ENCODE results near the gene EIF2B1. TPM values are rescaled to one million over a fixed set of nuclear protein-coding genes. Genes with fewer than 3 reads are reported as not detected.

EIF2B1 gene
- total RNA-seq, 1 experiment from 2014 or later = 46.5 TPM

- no peak for TF ChIP-seq AFF4 (CRISPR knock-in tag; IDR thresholded peaks at IDR 0.05; ENCODE audit: borderline replicate concordance)
- TF ChIP-seq ZNF512 (CRISPR knock-in tag; IDR thresholded peaks at IDR 0.05; ENCODE audit: borderline replicate concordance) = no peak
- no peak for TF ChIP-seq RORB (CRISPR knock-in tag; IDR thresholded peaks at IDR 0.05)
- TF ChIP-seq FOXJ3 (CRISPR knock-in tag; IDR thresholded peaks at IDR 0.05; ENCODE audit: borderline replicate concordance) = no peak
- TF ChIP-seq SOX15 (CRISPR knock-in tag; IDR thresholded peaks at IDR 0.05) = no peak
- TF ChIP-seq ZNF423 (CRISPR knock-in tag; IDR thresholded peaks at IDR 0.05) = no peak
- TF ChIP-seq NR3C1 (CRISPR knock-in tag; conservative IDR thresholded peaks at IDR 0.05; ENCODE audit: low read depth) = no peak
- no peak for TF ChIP-seq PREB (CRISPR knock-in tag; IDR thresholded peaks at IDR 0.05; ENCODE audit: borderline replicate concordance)
- peak; percentile 95 for TF ChIP-seq CBFB (CRISPR knock-in tag; IDR thresholded peaks at IDR 0.05; ENCODE audit: low read depth)
- no peak for TF ChIP-seq CTCF (IDR thresholded peaks at IDR 0.05)
- peak; percentile 93 for TF ChIP-seq FOXP1 (CRISPR knock-in tag; IDR thresholded peaks at IDR 0.05; ENCODE audit: borderline replicate concordance)
- 0 out of 2 replicates have a peak, but pooled peaks have one; percentile 59 for TF ChIP-seq ZNF232 (CRISPR knock-in tag; IDR thresholded peaks at IDR 0.05)
- no peak for TF ChIP-seq JAZF1 (CRISPR knock-in tag; IDR thresholded peaks at IDR 0.05)
- no peak for TF ChIP-seq PRRX2 (CRISPR knock-in tag; IDR thresholded peaks at IDR 0.05)
Measured at GRCh38 chr12:123633379-123634141, at the start of gene EIF2B1, which contains the start of gene GTF2H3 (continued).

- ATAC-seq (no peak), DNase-seq (ENCODE audit: low spot score) (no peak)
- ChIA-PET CTCF (no interaction called here), POLR2A (no interaction called here)
- Mint-ChIP-seq H3K4me3 (no peak overlapping the region), H3K4me1 (no peaks in the 10 kb centered on the region), H3K27ac (no peak overlapping the region), H3K36me3 (peaks cover 4% of the 10 kb centered on the region; the same call in 1 of the 2 replicates), H3K27me3 (ENCODE audit: low read depth) (no peaks in the 10 kb centered on the region), H3K9me3 (no peaks in the 10 kb centered on the region)
- no peak for TF ChIP-seq MAX (CRISPR knock-in tag; IDR thresholded peaks at IDR 0.05)
- no peak for TF ChIP-seq ZNF281 (CRISPR knock-in tag; IDR thresholded peaks at IDR 0.05)
- TF ChIP-seq USF1 (CRISPR knock-in tag; IDR thresholded peaks at IDR 0.05) = no peak
- no peak for TF ChIP-seq CREM (CRISPR knock-in tag; IDR thresholded peaks at IDR 0.05)
- TF ChIP-seq MYBL2 (CRISPR knock-in tag; IDR thresholded peaks at IDR 0.05) = no peak
- TF ChIP-seq ZMAT4 (CRISPR knock-in tag; IDR thresholded peaks at IDR 0.05) = no peak
- no peak for TF ChIP-seq SOX15 (CRISPR knock-in tag; IDR thresholded peaks at IDR 0.05)
- TF ChIP-seq E2F5 (CRISPR knock-in tag; IDR thresholded peaks at IDR 0.05) = no peak
Measured at GRCh38 chr12:123681605-123682004, 48.1 kb upstream of the EIF2B1 start.

Data from WTC11 (cell line).